HEK293 (cell line): ENCODE results near the gene TCIRG1.

ENCODE experiments used
- CTCF ChIA-PET: fragments of 350-600 bp; formaldehyde crosslinking; extraction: SDS; loops from one replicate; lab custom pipeline; 2021; ENCODE audit warnings: antibody characterized with exemption; lab: Yijun Ruan, JAX
- POLR2A ChIA-PET: fragments of 300-600 bp; formaldehyde crosslinking; extraction: SDS; loops from one replicate; lab custom pipeline; 2020; ENCODE audit warnings: antibody characterized with exemption, inconsistent platforms; lab: Yijun Ruan, JAX
- H3K27ac ChIP-seq: fragments of 200-500 bp; sonication (Bioruptor generic); 2 replicates; pipeline ENCODE4 v1.5.1; 2014; ENCODE audit warnings: low read depth, low read length, control low read depth, inconsistent platforms; ENCODE audit errors: extremely low read depth
- H3K36me3 ChIP-seq, 2 experiments: fragments of 200-500 bp in 1 of 2; sonication (Bioruptor generic) in 1 of 2; 1 replicate in 1 of 2; 2 replicates in 1 of 2; pipeline ENCODE4 v1.5.1; 2014 to 2017; ENCODE audit warnings: inconsistent platforms in 2 of 2, low read length in 2 of 2; ENCODE audit not compliant: control insufficient read depth in 2 of 2, insufficient read depth in 1 of 2
- H3K4me1 ChIP-seq: fragments of 200-500 bp; sonication (Bioruptor generic); 2 replicates; pipeline ENCODE4 v1.5.1; 2014; ENCODE audit warnings: mild to moderate bottlenecking, low read length, inconsistent platforms; ENCODE audit not compliant: control insufficient read depth, insufficient read depth
- H3K4me3 ChIP-seq: 2 replicates; pipeline ENCODE4 v1.5.1; 2011; ENCODE audit warnings: low read depth, mild to moderate bottlenecking, control low read depth, low read length, moderate library complexity
- H3K9me3 ChIP-seq: fragments of 200-500 bp; sonication (Bioruptor generic); 2 replicates; pipeline ENCODE4 v1.5.1; 2014; ENCODE audit warnings: low read depth, low read length, inconsistent platforms; ENCODE audit not compliant: control insufficient read depth, insufficient read depth
- FEZF1 ChIP-seq: fragments of 450-650 bp; formaldehyde crosslinking; IDR thresholded peaks from 2 replicates; pipeline ENCODE4 v1.5.1; 2016; ENCODE audit warnings: missing biosample characterization, missing genetic modification characterization
- SALL2 ChIP-seq: fragments of 450-650 bp; formaldehyde crosslinking; IDR thresholded peaks from 2 replicates; pipeline ENCODE4 v1.5.0; 2017; ENCODE audit warnings: missing biosample characterization, mild to moderate bottlenecking, missing genetic modification characterization, borderline replicate concordance
- SCRT1 ChIP-seq: fragments of 450-650 bp; formaldehyde crosslinking; IDR thresholded peaks from 2 replicates; pipeline ENCODE4 v1.5.1; 2016; ENCODE audit warnings: missing biosample characterization, missing genetic modification characterization, borderline replicate concordance
- ZBTB21 ChIP-seq: fragments of 450-650 bp; formaldehyde crosslinking; IDR thresholded peaks from 2 replicates; pipeline ENCODE4 v1.5.1; 2017; ENCODE audit warnings: missing biosample characterization, missing genetic modification characterization
- ZIC2 ChIP-seq: fragments of 450-650 bp; formaldehyde crosslinking; IDR thresholded peaks from 2 replicates; pipeline ENCODE4 v1.5.1; 2016; ENCODE audit warnings: missing biosample characterization, missing genetic modification characterization
- ZNF24 ChIP-seq: fragments of 450-650 bp; formaldehyde crosslinking; IDR thresholded peaks from 2 replicates; pipeline ENCODE4 v1.5.1; 2016; ENCODE audit warnings: missing biosample characterization, missing genetic modification characterization
- ZNF529 ChIP-seq: fragments of 450-650 bp; formaldehyde crosslinking; IDR thresholded peaks from 2 replicates; pipeline ENCODE4 v1.5.1; 2017; ENCODE audit warnings: missing genetic modification characterization, missing biosample characterization; ENCODE audit not compliant: insufficient replicate concordance
- ZNF530 ChIP-seq: fragments of 450-650 bp; formaldehyde crosslinking; IDR thresholded peaks from 2 replicates; pipeline ENCODE4 v1.5.1; 2016; ENCODE audit warnings: low read depth, missing biosample characterization, missing genetic modification characterization
- ZNF658 ChIP-seq: fragments of 450-650 bp; formaldehyde crosslinking; IDR thresholded peaks from 2 replicates; pipeline ENCODE4; 2016; ENCODE audit warnings: missing biosample characterization, missing genetic modification characterization
- ZNF792 ChIP-seq: fragments of 450-650 bp; formaldehyde crosslinking; IDR thresholded peaks from 2 replicates; pipeline ENCODE4 v1.5.1; 2016; ENCODE audit warnings: missing biosample characterization, missing genetic modification characterization
- TF ChIP-seq, protein P1 (sequence below): fragments of 450-650 bp; formaldehyde crosslinking; IDR thresholded peaks from 2 replicates; pipeline ENCODE4 v1.5.1; 2017; ENCODE audit warnings: missing biosample characterization, missing genetic modification characterization
- TF ChIP-seq, protein P2 (sequence below): fragments of 450-650 bp; formaldehyde crosslinking; conservative IDR thresholded peaks from 2 replicates; pipeline ENCODE4 v1.5.1; 2016; ENCODE audit warnings: low read depth, missing biosample characterization, missing genetic modification characterization
- TF ChIP-seq, protein P3 (sequence below): fragments of 450-650 bp; formaldehyde crosslinking; optimal IDR thresholded peaks from 2 replicates; pipeline ENCODE3; 2016; ENCODE audit warnings: missing biosample characterization, mild to moderate bottlenecking, missing genetic modification characterization

TCIRG1 gene

DNA sequence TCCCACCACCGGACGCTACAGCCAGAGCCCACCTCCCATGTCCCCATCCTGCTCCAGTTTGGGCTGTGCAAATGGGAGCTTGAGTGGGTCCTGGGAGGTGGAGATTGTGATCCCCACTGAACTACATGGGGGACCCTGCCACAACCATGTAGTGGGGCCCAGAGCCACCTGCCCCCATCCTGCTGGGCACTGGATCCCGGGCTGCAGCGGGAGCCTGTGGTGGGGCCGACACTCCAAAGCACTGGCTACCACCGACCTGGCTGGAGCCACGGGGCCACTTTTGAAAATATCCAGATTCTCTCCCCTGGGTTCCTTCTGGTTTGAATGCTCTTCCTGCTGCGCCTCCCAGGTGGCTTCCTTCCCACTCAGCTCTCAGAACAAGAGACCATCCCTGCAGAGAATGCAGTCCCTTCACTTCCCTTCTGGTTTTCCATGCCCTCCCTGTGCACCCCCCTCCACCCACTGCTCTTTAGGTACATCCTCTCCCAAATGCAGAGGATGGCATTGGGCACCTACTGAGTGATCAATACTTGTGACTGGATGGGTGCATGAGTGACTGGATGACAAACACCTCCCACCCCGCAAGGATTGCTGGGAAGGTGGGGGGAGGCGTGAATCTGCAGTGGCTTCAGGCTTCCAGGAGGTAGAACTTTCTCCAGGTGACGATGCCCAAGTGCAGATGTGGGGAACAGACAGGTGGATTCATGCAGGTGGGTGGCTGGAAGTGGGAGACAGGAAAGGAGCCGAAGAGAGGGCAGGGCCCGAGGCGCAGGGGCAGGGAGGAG, 34.1 kb upstream of the TCIRG1 start (continued):
- TF ChIP-seq, protein P1, sequence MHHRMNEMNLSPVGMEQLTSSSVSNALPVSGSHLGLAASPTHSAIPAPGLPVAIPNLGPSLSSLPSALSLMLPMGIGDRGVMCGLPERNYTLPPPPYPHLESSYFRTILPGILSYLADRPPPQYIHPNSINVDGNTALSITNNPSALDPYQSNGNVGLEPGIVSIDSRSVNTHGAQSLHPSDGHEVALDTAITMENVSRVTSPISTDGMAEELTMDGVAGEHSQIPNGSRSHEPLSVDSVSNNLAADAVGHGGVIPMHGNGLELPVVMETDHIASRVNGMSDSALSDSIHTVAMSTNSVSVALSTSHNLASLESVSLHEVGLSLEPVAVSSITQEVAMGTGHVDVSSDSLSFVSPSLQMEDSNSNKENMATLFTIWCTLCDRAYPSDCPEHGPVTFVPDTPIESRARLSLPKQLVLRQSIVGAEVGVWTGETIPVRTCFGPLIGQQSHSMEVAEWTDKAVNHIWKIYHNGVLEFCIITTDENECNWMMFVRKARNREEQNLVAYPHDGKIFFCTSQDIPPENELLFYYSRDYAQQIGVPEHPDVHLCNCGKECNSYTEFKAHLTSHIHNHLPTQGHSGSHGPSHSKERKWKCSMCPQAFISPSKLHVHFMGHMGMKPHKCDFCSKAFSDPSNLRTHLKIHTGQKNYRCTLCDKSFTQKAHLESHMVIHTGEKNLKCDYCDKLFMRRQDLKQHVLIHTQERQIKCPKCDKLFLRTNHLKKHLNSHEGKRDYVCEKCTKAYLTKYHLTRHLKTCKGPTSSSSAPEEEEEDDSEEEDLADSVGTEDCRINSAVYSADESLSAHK (tag by site-specific recombination) = no peak
- TF ChIP-seq ZBTB21 (tag by site-specific recombination) = no peak
- TF ChIP-seq, protein P2, sequence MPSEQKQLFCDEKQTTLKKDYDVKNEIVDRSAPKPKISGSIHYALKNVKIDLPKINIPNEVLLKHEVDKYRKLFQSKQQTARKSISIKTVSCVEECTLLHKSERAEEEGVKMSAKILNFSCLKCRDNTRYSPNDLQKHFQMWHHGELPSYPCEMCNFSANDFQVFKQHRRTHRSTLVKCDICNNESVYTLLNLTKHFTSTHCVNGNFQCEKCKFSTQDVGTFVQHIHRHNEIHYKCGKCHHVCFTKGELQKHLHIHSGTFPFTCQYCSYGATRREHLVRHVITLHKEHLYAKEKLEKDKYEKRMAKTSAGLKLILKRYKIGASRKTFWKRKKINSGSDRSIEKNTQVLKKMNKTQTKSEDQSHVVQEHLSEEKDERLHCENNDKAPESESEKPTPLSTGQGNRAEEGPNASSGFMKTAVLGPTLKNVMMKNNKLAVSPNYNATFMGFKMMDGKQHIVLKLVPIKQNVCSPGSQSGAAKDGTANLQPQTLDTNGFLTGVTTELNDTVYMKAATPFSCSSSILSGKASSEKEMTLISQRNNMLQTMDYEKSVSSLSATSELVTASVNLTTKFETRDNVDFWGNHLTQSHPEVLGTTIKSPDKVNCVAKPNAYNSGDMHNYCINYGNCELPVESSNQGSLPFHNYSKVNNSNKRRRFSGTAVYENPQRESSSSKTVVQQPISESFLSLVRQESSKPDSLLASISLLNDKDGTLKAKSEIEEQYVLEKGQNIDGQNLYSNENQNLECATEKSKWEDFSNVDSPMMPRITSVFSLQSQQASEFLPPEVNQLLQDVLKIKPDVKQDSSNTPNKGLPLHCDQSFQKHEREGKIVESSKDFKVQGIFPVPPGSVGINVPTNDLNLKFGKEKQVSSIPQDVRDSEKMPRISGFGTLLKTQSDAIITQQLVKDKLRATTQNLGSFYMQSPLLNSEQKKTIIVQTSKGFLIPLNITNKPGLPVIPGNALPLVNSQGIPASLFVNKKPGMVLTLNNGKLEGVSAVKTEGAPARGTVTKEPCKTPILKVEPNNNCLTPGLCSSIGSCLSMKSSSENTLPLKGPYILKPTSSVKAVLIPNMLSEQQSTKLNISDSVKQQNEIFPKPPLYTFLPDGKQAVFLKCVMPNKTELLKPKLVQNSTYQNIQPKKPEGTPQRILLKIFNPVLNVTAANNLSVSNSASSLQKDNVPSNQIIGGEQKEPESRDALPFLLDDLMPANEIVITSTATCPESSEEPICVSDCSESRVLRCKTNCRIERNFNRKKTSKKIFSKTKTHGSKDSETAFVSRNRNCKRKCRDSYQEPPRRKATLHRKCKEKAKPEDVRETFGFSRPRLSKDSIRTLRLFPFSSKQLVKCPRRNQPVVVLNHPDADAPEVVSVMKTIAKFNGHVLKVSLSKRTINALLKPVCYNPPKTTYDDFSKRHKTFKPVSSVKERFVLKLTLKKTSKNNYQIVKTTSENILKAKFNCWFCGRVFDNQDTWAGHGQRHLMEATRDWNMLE (tag by site-specific recombination) = no peak

DNA sequence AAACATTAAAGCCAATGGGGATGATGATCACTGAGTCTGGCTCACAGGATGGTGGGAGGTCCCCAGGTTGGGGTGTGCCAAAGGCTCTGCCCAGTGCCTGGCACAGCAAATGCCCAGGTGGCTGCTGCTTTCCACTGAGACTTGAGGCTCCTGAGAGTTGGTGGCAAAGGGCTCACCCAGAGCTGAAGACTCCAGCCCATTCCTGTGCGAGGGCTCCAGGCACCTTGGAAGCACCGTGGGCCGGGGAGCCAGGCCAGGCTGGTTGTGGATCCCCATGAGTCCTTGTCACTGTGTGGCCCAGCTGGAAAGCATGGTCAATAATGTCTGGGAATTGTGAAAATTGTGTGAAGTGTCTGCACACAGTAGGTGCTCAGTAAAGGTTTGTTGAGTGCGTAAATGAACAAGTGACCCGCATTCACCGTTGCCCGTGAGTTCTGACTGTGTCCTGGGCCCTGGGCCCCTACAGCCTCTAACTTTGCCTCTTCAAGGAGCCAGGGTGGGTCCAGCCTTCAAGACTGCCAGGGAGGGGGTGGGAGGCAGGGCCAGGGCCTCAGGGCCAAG, 32.1 kb upstream of the TCIRG1 start:
- Histone ChIP-seq H3K36me3 (no peaks in the 10 kb centered on the region), H3K27ac (no peak overlapping the region), H3K9me3 (no peaks in the 10 kb centered on the region), H3K4me3 (no peak overlapping the region), H3K4me1 (no peaks in the 10 kb centered on the region; the same call in 1 of the 2 replicates)
- ChIA-PET CTCF (no interaction called here), POLR2A (no interaction called here)
- TF ChIP-seq, protein P3, sequence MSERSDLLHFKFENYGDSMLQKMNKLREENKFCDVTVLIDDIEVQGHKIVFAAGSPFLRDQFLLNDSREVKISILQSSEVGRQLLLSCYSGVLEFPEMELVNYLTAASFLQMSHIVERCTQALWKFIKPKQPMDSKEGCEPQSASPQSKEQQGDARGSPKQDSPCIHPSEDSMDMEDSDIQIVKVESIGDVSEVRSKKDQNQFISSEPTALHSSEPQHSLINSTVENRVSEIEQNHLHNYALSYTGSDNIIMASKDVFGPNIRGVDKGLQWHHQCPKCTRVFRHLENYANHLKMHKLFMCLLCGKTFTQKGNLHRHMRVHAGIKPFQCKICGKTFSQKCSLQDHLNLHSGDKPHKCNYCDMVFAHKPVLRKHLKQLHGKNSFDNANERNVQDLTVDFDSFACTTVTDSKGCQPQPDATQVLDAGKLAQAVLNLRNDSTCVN (tag by site-specific recombination) = no peak
- TF ChIP-seq ZNF658 (tag by site-specific recombination) (no peak), SCRT1 (tag by site-specific recombination) (no peak), FEZF1 (tag by site-specific recombination) (no peak), ZNF792 (tag by site-specific recombination) (no peak), ZNF24 (tag by site-specific recombination) (no peak), ZIC2 (no peak), ZNF530 (tag by site-specific recombination) (no peak), ZNF529 (tag by site-specific recombination) (no peak), SALL2 (no peak)
